ENCODE measurements around the gene TRMT11.

DNA sequence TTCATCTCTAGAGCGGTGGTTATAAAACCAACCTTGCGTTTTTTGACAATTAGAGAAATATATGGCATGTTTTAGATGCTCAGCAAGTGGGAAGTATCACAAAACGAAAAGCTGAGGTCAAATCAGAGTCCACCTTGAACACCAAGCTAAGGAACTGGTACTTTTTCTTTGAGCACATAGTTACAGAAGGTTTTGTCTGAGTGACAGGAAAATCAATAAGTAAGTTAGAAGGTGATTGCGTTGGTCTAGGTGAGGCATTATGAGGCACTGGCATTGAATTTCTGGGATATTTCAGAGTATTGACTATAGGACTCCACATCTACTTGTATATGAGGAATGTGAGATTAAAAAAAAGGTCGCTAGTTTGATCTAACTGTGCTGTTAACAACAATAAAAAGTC is 30.4 kb upstream of the TRMT11 start:
- TF ChIP-seq, protein P1, sequence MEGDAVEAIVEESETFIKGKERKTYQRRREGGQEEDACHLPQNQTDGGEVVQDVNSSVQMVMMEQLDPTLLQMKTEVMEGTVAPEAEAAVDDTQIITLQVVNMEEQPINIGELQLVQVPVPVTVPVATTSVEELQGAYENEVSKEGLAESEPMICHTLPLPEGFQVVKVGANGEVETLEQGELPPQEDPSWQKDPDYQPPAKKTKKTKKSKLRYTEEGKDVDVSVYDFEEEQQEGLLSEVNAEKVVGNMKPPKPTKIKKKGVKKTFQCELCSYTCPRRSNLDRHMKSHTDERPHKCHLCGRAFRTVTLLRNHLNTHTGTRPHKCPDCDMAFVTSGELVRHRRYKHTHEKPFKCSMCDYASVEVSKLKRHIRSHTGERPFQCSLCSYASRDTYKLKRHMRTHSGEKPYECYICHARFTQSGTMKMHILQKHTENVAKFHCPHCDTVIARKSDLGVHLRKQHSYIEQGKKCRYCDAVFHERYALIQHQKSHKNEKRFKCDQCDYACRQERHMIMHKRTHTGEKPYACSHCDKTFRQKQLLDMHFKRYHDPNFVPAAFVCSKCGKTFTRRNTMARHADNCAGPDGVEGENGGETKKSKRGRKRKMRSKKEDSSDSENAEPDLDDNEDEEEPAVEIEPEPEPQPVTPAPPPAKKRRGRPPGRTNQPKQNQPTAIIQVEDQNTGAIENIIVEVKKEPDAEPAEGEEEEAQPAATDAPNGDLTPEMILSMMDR (IDR thresholded peaks at IDR 0.05; ENCODE audit: insufficient read depth, low read length, poor library complexity, severe bottlenecking), result no peak
- TF ChIP-seq EZH2phosphoT487 (conservative IDR thresholded peaks at IDR 0.05; ENCODE audit: low read length), result no peak

All from SU-DHL-6 (cell line).